K562 (cell line): ENCODE results near the gene OPN1LW. TPM values are rescaled to one million over a fixed set of nuclear protein-coding genes. Genes with fewer than 3 reads are reported as not detected.

Experiments used
- E2F6 ChIP-seq, 2 experiments: IDR thresholded peaks; 2 replicates each; pipeline ENCODE4 v1.6.1; 2011; ENCODE audit warnings: borderline replicate concordance in 1 of 2, control low read depth in 1 of 2, low read depth in 1 of 2, low read length in 1 of 2, mild to moderate bottlenecking in 1 of 2, mixed read lengths in 1 of 2, moderate library complexity in 1 of 2; ENCODE audit not compliant: insufficient read depth in 1 of 2, insufficient read length in 1 of 2, poor library complexity in 1 of 2, severe bottlenecking in 1 of 2; ENCODE audit errors: extremely low read depth in 1 of 2
- GMEB1 ChIP-seq: fragments of 250-450 bp; sonication (Bioruptor Pico); IDR thresholded peaks from 2 replicates; pipeline ENCODE4 v1.4.0; 2020; ENCODE audit warnings: mild to moderate bottlenecking
- GTF2F1 ChIP-seq: IDR thresholded peaks from 2 replicates; pipeline ENCODE4 v1.6.1; 2011; ENCODE audit warnings: low read depth, low read length, improper control_type of control experiment
- GTF3C2 ChIP-seq: IDR thresholded peaks from 3 replicates; pipeline ENCODE4 v1.6.1; 2011; ENCODE audit warnings: borderline replicate concordance, mild to moderate bottlenecking, moderate library complexity; ENCODE audit not compliant: insufficient read length; ENCODE audit errors: extremely low read depth
- KHSRP ChIP-seq: fragments of 450-650 bp; IDR thresholded peaks from 2 replicates; pipeline ENCODE4 v1.6.1; 2017
- MAZ ChIP-seq, 2 experiments: fragments of 450-650 bp in 1 of 2; sonication (generic) in 1 of 2; formaldehyde crosslinking; IDR thresholded peaks in 1 of 2; conservative IDR thresholded peaks in 1 of 2; 2 replicates each; pipeline versions ENCODE4 v1.4.0 to v1.5.0; 2020; ENCODE audit warnings: mild to moderate bottlenecking in 1 of 2, missing genetic modification reagents in 1 of 2
- MCM7 ChIP-seq, 2 experiments: fragments of 450-650 bp; IDR thresholded peaks; 2 replicates each; pipeline ENCODE4 v1.6.1; 2016 to 2018
- MXD1 ChIP-seq: fragments of 250-450 bp; sonication (Bioruptor Pico); IDR thresholded peaks from 2 replicates; pipeline ENCODE4 v1.8.0; 2021; ENCODE audit warnings: borderline replicate concordance, mild to moderate bottlenecking, moderate library complexity; ENCODE audit not compliant: poor library complexity, severe bottlenecking
- PHF20 ChIP-seq: fragments of 450-650 bp; IDR thresholded peaks from 2 replicates; pipeline ENCODE4 v1.6.1; 2018; ENCODE audit not compliant: partially characterized antibody
- RB1 ChIP-seq: fragments of 450-650 bp; IDR thresholded peaks from 2 replicates; pipeline ENCODE4 v1.6.1; 2017; ENCODE audit warnings: low read depth, mild to moderate bottlenecking
- SIN3A ChIP-seq, 2 experiments: fragments of 150-350 bp in 1 of 2; IDR thresholded peaks; 2 replicates each; pipeline ENCODE4 v1.6.1; 2011 to 2016; ENCODE audit warnings: borderline replicate concordance in 2 of 2, low read depth in 2 of 2, low read length in 2 of 2, mild to moderate bottlenecking in 2 of 2, moderate library complexity in 2 of 2; ENCODE audit not compliant: control insufficient read depth in 1 of 2
- SP2 ChIP-seq: IDR thresholded peaks from 2 replicates; pipeline ENCODE4 v1.6.1; 2011; ENCODE audit warnings: mild to moderate bottlenecking, low read depth, low read length, moderate library complexity; ENCODE audit not compliant: poor library complexity, severe bottlenecking; ENCODE audit errors: extremely low read depth
- polyA plus RNA-seq, 8 experiments: library from polyadenylated mRNA; depleted of rRNA in 4 of 8; stranded (reverse) in 5 of 8; unstranded in 3 of 8; fragments of >200 nt; fragmentation: Nextera tagmentation in 2 of 8; fragmentation: Illumina TruSeq in 1 of 8; extraction: Ambion mirVana in 2 of 8; extraction: Trizol in 1 of 8; gene quantifications; 2 replicates each; pipeline versions ENCODE4 v1.2.1 to v1.2.3, GENCODE V29; 2011 to 2014; ENCODE audit warnings: inconsistent platforms in 1 of 8, missing spikeins in 1 of 8
- total RNA-seq, 7 experiments: library from RNA; depleted of rRNA in 6 of 7; stranded (reverse); fragments of >200 nt in 6 of 7; fragmentation: Illumina TruSeq in 2 of 7; extraction: Trizol in 2 of 7; gene quantifications; 2 replicates each; pipeline versions ENCODE4 v1.2.1 to v1.2.3, GENCODE V29; 2011 to 2021; ENCODE audit warnings: low replicate concordance in 1 of 7
- TF ChIP-seq, protein P1 (sequence below): fragments of 150-350 bp; IDR thresholded peaks from 2 replicates; pipeline ENCODE4 v1.6.1; 2014; ENCODE audit warnings: low read depth, mild to moderate bottlenecking, low read length, borderline replicate concordance

The OPN1LW gene
- total and polyA plus RNA-seq, 9 of the 15 experiments (the other 6 are each of a cell fraction or from before 2014, with no cell fraction given) = 0.04 TPM; not detected in 8

GRCh38 chrX:154097589-154098541 lies 46.2 kb upstream of the OPN1LW start, which contains the start of gene MECP2 (continued):
- TF ChIP-seq SP2 (peak; percentile 71), KHSRP (no peak), RB1 (peak; percentile 31; the same call in 1 of the 2 replicates), MXD1 (no peak), GTF2F1 (no peak), SIN3A (IDR thresholded peaks at IDR 0.05; ENCODE audit: borderline replicate concordance in 2 of 2, control insufficient read depth in 1 of 2, low read depth in 2 of 2, low read length in 2 of 2) (0 out of 4 replicates have a peak, but pooled peaks of 1 of the 2 experiments have one; percentile 39), PHF20 (peak; percentile 29), MCM7 (IDR thresholded peaks at IDR 0.05) (no peak), GMEB1 (CRISPR knock-in tag) (peak; percentile 86), GTF3C2 (no peak), E2F6 (IDR thresholded peaks at IDR 0.05; ENCODE audit: borderline replicate concordance in 1 of 2, extremely low read depth in 1 of 2, insufficient read depth in 1 of 2, insufficient read length in 1 of 2, low read depth in 1 of 2, low read length in 1 of 2, poor library complexity in 1 of 2, severe bottlenecking in 1 of 2) (peak in 1 of 2 experiments; percentile 33), MAZ (CRISPR knock-in tag; conservative IDR thresholded peaks at IDR 0.05 in 1 of 2, IDR thresholded peaks at IDR 0.05 in 1 of 2) (peak in 1 of 2 experiments; percentile 80; a peak in 3 of 4 replicates)
- TF ChIP-seq, protein P1, sequence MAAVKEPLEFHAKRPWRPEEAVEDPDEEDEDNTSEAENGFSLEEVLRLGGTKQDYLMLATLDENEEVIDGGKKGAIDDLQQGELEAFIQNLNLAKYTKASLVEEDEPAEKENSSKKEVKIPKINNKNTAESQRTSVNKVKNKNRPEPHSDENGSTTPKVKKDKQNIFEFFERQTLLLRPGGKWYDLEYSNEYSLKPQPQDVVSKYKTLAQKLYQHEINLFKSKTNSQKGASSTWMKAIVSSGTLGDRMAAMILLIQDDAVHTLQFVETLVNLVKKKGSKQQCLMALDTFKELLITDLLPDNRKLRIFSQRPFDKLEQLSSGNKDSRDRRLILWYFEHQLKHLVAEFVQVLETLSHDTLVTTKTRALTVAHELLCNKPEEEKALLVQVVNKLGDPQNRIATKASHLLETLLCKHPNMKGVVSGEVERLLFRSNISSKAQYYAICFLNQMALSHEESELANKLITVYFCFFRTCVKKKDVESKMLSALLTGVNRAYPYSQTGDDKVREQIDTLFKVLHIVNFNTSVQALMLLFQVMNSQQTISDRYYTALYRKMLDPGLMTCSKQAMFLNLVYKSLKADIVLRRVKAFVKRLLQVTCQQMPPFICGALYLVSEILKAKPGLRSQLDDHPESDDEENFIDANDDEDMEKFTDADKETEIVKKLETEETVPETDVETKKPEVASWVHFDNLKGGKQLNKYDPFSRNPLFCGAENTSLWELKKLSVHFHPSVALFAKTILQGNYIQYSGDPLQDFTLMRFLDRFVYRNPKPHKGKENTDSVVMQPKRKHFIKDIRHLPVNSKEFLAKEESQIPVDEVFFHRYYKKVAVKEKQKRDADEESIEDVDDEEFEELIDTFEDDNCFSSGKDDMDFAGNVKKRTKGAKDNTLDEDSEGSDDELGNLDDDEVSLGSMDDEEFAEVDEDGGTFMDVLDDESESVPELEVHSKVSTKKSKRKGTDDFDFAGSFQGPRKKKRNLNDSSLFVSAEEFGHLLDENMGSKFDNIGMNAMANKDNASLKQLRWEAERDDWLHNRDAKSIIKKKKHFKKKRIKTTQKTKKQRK = peak; percentile 57; the same call in 1 of the 2 replicates
